HG02938 (cell line): ENCODE measurements around the gene TCF12.
"Not testable (repeated sequence)": the region's sequence is repeated elsewhere in the genome, so short reads cannot be mapped to it uniquely, and the experiment has no call there.

Experiments
- ATAC-seq: cut with Tn5 transposase; IDR thresholded peaks from one replicate; pipeline ENCODE4 v1.9.1; 2021; ENCODE audit warnings: mild to moderate bottlenecking, moderate library complexity; ENCODE audit not compliant: unreplicated experiment

The TCF12 gene

GRCh38 chr15:57086857-57087427, 168.5 kb downstream of the TCF12 start:
- ATAC-seq = no peak

DNA sequence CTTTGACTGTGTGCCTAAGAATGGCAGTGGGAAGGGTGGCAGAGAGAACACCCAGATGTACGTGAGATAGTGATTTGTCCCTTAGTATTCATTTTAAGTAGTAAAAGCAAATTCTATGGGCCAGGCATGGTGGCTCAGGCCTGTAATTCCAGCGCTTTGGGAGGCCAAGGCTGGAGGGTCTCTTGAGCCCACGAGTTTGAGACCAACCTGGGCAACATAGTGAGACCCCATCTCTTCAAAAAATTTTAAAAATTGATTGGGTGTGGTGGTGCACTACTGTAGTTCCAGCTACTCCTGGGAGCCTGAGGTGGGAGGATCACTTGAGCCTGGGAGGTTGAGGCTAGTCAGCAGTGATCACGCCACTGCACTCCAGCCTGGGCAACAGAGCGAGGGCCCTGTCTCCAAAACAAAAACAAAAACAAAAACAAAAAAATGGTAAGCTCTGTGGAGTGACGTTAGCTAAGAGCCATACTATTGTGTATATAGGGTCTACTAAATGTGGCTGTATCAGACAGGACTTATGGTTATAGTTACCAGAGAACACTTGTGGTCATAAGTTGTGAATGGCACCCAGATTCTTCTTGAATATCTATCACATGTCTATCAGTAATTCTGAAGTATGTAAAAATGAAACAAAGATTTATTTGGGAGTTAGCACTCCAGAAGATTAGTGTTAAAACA, 171.5 kb downstream of the TCF12 start:
- ATAC-seq = no peak

GRCh38 chr15:57090496-57090859, 172.0 kb downstream of the TCF12 start:
- no peak for ATAC-seq

GRCh38 chr15:57091636-57092035, 173.2 kb downstream of the TCF12 start:
- ATAC-seq = no peak

GRCh38 chr15:57092252-57092651, 173.8 kb downstream of the TCF12 start:
- ATAC-seq = no peak

DNA sequence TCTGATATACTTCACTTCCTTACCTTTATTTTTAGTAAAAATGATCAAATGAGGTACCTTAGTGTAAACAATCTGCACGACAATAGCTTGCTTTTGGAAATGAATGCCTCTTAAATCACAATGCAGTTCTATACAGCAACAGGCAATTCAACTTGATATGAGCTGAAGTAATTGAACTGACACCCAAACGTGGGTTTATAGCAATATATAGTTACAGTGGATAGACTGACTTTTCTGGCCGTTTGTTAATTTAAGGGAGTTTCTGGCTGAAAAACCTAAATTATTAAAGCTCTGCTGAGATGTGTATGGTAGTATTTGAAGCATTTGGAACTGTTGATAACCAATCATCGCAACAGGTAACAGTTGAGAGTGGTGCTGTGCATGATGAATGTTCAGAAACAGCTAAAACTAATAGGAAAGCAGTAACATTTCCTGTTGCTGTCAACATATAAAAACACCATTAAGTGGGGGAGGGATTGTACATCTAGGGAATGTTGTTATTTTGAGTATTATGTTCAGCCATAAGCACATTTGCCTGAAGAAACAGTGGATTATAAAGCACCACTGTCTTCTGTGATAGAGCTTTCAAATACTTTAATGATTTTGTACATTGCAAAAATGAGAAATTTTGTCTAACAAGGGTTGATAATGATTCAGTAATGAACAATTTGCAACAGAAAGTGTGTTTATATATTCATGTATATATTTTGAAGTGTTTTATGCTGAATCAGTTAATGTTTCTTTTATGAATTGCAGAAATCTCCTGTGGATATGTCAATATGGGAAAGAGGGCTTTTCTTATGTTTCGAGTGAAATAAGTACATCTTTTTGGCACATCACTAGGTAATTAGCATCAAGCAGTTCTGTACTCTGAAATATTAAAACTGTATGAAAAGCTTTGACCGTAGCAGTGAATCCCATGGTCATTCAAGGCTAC, 176.1 kb downstream of the TCF12 start:
- ATAC-seq = no peak

- ATAC-seq = no peak
Observed at GRCh38 chr15:57095896-57096295, 177.5 kb downstream of the TCF12 start.

- ATAC-seq = no peak
Observed at GRCh38 chr15:57097246-57097645, 178.8 kb downstream of the TCF12 start.

DNA sequence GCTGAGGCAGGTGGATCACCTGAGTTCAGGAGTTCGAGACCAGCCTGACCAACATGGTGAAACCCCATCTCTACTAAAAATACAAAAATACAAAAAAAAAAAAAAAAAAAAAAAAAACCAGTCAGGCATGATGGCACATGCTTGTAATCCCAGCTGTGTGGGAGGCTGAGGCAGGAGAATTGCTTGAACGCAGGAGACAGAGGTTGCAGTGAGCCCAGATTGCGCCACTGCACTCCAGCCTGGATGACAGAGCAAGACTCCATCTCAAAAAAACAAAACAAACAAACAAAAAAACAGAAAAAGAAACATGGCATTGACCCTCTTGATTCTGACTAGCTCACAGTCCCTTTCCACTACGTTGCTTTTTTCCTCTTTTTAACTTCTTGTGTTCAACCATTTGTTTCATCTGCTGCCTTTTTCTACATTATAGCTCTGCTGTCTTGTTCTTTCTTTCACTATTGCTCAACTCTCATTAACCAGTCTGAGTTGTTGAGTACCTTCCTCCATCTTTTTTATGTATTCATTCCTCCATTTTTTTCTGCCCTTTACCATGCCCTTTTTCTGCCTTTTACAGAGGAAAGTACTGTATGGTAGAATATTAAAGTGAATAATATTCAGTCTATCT, 179.6 kb downstream of the TCF12 start:
- not testable (repeated sequence) for ATAC-seq

- no peak for ATAC-seq
Observed at GRCh38 chr15:57098896-57099295, 180.5 kb downstream of the TCF12 start.

- ATAC-seq = peak; percentile 53
Observed at GRCh38 chr15:57100136-57100539, 181.7 kb downstream of the TCF12 start.

GRCh38 chr15:57102858-57103257, 184.4 kb downstream of the TCF12 start:
- ATAC-seq = peak; percentile 44

DNA sequence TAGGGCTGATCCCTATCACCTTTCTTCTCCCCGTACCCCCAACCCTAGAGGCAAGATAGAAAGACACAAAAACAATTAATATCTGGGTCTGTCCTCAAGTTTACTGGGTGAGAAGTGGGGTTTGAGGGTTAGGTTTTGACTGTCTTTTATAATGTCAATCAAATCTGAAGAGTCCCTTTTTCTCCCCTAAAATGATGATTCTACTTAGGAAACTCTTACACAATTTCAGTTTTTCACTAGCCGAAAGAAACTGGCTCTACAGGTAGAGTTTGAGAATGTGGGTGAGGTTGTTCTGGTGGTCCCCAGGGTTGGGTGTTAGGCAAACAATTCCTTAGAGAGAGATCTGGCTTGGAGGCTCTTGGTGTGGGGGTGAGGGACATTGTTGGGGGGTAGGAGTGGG, 189.9 kb downstream of the TCF12 start:
- ATAC-seq = no peak

GRCh38 chr15:57109005-57109404, 190.6 kb downstream of the TCF12 start:
- no peak for ATAC-seq

GRCh38 chr15:57111002-57111401, 192.6 kb downstream of the TCF12 start:
- ATAC-seq = no peak

DNA sequence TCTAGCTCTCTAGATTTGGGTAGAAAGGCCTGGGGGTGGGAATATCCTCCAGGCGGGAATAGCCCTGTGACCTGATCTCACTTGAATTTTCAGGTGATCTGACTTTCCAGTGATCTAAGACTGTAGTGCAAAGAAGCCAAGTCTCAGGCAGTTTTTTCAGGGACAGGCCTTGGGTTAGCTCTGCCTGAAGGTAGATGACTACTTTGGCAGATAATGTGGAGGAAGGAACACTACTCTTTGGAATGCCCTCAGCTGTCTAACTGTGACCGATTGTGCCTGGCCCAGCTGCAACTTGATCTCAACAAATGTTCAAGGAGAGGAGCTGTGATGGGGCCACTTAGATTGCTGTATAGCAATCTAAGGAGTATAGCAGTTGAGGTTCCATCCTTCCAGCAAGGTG, 193.7 kb downstream of the TCF12 start:
- ATAC-seq = no peak

DNA sequence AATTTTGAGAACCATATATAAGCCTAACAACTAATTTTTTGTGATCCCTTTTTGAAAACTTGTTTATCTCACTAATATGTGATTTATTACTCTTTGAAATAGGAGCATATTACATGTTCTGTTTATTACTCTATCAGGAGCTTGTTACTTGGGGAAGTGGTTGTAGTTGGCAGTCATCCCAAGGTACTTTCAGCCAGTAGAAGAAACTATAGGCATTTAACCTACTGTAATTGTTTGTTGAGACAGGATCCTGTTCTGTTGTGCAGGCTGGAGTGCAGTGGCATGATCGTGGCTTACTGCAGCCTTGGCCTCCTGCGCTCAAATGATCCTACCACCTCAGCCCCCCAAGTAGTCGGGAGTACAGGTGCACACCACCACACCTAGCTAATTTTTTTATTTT, 195.6 kb downstream of the TCF12 start:
- no peak for ATAC-seq

- ATAC-seq = no peak
Observed at GRCh38 chr15:57118013-57118799, 199.8 kb downstream of the TCF12 start.

- ATAC-seq = no peak
Observed at GRCh38 chr15:57122080-57122840, 203.8 kb downstream of the TCF12 start.

- no peak for ATAC-seq
Observed at GRCh38 chr15:57124036-57124435, 205.6 kb downstream of the TCF12 start.
